ENCODE results near the gene TRMT61A.
"Not testable (repeated sequence)": the region's sequence is repeated elsewhere in the genome, so short reads cannot be mapped to it uniquely, and the experiment has no call there.

TRMT61A gene

DNA sequence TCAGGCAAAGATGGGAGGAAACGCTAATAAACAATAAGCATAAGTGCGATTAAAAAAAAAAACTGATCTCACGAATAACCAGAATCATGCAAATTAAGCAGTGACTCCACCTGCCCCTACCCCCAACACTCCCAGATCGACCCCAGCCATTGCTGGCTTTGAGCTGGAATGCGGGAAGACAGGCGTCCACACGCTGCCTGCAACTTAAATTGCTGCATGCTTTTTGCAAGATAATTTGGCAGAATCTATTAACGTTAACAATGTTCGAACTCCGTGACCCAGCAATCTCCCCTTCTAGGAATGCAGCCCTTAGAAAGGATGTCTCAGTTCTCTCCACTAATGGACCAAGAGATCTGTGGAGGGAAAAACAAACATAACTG lies 5.4 kb upstream of the TRMT61A start:
- DNase-seq, result no peak

DNA sequence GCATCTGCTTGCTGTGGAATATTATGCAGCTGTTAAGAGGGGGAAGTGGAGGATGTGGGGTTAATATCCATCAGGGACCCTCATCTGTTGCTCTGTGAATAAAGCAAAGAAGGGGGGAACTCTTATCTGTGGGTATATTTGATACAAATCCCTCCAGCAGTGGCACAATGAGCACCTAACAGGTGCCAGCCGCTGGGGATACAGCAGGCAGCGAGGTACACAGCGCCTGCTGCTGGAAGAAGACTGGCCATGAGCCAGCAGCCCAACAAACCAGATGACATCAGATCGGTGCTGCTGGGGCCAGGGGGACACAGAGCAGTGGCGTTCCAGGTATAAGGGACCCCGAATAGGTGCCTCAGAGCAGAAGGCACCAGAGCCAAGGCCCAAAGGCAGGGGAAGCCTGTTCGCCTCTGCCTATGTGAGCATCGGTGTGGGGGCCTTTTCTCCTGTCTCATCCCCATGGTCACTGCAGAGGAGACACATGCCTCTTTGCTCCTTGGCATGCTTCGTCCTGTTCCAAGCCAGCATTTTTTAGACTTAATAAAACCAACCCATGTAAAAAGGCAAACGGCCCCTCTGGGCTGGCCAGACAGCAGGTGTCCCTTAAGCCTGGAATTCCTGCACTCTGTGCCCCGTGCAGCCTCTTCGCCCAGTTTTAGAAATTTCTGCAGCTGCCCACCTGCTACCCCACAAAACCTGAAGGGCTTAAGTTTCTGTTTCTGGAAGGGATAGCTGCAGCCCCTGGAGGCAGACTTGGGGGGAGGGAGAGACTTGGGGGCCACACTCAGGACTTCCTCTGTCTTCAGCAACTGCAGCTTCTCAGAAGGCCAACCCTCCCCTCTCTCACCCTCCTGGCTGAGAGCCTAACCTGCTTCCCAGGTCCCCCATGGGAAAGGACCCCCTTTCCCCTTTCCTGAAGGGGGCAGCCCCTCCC lies 4.7 kb upstream of the TRMT61A start:
- no peak for DNase-seq

DNA sequence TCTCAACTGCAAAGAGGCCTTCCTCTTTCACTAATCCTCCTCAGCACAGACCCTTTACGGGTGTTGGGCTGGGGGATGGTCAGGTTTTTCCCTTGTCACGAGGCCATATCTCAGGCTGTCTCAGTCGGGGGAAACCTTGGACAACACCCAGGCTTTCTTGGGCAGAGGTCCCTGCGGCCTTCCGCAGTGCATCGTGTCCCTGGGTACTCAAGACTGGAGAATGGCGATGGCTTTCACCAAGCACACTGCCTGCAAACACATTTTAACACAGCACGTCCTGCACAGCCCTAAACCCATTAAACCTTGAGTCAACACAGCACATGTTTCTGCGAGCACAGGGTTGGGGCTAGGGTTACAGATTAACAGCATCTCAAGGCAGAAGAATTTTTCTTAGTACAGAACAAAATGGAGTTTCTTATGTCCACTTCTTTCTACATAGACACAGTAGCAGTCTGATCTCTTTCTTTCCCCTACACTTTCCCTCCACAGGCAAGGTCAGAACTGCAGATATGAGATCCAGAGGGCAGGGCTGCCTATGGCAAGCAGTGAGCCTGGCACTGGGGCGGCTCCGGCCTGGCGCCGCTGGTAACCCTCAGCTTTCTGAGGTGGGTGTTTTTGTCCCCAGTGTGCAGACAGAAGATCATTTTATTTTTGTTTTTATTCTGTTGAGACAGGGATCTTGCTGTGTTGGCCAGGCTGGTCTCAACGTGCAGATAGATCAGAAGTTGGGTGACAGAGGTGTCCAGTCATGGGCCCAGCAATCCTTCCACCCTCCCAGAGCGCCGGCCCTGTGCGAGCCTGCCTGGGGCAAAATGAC lies 3.4 kb upstream of the TRMT61A start:
- not testable (repeated sequence) for DNase-seq

DNA sequence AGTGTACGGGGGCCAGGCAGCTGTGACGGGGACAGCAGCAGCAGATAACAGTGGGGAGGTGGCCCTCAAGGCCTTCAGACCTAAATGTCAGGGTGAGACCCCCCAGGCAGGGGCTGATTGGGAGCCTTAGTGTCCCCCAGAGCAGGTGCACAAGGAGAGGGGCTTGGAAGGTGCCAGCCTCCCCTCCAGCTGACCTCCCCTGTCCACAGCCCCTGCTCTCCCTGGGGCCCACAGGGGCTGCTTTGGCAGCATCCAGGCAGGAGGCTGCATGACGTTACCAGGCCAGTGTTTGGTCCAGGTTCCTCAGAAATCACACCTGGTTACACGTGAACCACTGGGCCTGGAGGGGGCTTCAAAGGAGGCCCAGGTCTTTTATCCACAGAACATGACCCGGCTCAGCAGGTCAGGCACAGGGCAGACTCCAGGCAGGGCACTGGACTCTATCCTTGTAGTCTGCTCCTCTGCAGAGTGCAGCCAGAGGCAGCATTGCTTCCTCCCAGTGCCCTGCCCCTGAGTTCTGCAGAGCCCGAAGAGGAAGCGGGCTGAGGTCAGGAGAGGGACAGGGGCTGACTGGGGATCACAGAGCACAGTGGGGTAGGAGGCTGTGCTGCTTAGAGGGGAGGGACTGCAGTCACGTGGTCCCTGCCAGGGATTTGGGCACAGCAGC lies 2.6 kb upstream of the TRMT61A start:
- no peak for DNase-seq

DNA sequence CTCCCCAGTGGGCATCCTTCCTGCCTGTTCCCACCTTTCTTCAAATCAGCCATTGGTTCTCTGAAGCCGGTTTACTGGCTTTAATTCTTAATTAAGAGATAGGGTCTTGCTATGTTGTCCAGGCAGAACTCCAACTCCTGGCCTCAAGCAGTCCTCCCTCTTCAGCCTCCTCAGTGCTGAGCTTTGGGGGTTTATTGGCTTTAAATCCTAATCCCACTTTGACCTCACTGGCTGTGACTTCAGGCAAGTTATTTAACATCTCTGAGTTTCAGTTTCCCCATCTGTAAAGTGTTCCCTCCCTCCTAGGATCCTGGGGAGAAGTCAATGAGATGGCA lies 2.1 kb upstream of the TRMT61A start:
- no peak for DNase-seq

DNA sequence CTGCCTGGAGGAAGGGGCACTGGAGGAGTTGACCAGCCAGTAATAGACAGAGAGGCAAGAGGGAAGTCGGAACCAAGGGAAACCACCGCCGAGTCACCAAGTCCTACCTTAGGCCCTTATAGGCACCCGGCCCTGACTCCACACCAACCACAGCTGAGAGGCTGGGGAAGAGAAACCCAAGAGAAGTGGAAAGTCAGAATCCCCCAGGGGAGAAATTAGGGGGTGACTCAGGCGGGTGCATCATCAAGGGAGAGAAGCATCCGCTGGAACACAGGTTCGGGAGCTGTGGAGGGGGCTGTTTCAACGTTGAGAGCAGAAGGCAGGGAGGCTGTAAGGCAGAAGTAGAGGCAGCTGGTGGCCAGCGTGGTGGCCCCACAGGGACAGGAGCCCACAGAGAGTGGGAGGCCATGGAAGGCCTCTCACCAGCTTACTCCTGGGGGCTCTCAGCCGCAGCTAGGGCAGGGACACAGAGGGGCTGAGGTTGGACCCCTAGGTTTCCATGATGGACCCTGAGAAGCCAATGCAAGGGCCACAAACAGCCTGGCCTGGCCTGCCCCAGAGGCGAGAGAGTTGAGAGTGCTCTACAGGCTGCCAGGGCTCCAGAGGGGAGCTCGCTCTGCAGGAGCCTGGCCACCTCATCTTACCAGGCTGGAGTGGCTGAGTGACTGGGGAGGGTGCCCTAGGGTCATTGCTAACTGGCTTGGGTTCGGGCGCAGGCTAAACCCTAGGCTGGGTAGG lies 1.4 kb upstream of the TRMT61A start:
- no peak for DNase-seq

DNA sequence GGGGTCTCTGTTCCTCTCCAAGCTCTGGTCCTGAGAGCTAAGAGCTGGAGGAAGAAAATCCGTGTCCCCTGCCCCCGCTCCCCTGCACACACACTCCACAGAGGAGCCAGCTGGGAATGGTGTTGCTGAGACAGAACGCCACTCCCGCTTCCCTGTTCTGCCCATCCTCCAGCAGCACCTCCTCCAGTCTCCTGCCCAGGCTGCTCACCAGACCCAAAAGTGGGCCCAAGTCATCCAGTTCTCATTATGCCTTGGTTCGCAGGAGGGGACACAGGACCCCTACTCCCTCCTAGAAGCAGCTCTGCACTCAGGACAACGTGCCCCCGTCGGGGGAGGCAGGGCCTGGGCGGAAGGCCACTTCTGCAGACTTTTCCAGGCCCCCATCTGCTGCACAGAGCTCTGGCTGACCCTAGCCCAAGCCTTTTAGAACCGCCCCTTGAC lies 830 bp upstream of the TRMT61A start:
- no peak for DNase-seq

DNA sequence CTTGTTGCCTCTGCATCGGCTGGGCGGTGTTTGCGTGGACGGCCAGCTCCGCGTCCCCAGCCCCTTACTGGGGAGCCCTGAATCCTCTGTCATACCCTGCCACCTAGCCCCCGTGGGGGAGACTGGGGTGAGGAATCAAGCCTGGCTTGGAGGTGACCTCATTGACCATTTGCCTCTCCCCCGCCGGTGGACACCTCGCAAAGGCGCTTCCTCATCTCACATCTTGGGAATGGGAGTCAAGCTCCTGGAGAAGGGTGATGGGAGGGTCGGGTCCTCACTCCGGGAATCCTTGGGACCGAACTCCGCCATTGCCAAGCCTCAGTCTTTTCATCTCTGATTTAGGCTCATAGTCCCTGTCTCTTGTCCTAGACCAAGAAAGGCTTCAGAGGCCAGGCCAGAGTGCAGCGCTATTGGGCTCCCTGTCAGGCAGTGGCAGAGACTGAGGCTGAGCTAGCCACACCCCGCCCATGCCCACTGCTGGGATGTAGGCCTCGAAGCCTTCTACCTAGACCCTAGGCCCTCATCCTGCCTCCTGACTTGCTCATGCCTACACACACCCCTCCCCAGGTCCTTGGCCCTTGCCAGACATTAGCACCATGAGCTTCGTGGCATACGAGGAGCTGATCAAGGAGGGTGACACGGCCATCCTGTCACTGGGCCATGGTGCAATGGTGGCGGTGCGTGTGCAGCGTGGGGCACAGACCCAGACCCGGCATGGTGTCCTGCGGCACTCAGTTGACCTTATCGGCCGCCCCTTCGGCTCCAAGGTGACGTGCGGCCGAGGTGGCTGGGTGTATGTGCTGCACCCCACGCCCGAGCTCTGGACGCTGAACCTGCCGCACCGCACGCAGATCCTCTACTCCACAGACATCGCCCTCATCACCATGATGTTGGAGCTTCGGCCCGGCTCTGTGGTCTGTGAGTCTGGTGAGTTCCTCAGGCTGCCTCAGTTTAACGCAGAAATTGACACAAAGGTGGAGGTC lies 678 bp downstream of the TRMT61A start:
- DNase-seq, result no peak

DNA sequence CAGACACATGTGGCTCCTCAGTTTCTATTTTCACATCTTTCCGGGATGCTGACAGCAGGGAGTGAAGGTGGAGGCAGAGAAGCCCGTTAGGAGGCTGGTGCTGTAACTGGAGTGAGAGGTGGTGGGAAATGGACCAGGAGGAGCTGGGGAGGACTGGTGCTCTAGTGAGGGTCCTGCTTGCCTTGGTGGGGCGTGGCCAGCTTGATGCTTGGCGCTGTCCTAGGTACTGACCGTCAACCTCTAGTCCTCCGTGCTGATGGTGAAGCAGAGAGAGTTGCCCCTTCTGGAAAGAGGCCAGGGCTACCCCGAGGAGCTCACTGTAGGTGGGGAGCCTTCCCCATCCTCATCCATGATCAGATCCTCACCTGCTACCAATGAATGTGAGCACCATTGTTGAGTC lies 1.4 kb downstream of the TRMT61A start:
- no peak for DNase-seq

DNA sequence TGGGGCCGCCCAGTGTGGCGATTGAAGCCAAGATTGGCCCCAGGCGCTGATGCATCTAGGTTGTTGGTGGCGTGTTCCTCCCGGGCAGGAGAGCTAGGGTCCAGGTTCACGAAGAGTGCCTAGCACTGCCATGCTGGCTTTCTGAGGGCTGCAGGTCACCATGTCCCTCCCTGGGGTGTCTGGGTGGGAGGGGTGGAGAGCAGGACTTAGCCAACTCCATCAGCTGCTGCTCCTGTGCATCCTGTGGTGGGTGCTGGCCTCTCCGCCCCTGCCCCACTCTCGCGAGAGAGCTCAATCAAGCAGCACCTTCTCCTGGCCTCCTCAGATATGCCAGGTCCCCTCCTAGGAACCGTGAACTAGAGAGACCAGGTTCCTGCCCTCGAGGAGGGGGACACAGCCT lies 1.8 kb downstream of the TRMT61A start:
- no peak for DNase-seq

DNA sequence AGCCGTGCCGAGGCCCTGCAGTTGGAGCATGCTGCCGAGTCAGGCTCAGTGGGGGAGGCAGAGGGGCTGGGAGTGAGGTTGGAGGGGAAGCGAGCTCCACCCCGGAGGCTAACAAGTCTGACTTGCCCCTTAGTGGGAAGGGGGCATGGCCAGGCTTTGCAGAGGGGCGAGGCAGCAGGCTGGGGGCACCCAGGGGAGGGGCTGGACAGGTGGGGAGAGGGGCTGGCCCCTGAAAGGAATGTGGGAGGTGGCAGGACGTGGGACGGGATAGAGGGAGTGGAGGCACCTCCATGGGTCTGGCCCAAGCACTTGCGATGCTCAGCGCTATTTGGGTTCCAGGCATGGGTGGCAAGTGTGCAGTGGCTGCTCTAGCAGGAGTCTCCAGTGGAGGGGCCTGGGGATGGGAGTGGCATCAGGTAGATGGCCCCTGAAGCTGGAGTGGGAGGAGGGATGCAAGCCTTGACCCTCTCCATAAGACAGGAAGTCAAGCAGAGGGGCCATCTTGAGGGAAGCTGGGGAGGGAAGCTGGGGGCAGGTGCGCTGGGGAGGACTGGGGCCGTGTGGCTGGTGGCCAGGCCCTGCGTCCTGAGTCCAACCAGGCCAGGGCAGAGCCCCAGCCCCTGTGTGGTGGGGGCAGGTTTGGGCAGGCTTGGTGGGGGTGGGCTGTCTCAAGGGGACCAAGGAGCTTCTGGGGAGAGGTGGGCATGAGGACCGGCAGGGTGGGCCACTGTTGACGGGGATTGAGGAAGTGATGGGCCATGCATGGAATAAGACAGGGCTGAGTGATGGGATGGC lies 2.6 kb downstream of the TRMT61A start:
- DNase-seq, result no peak

DNA sequence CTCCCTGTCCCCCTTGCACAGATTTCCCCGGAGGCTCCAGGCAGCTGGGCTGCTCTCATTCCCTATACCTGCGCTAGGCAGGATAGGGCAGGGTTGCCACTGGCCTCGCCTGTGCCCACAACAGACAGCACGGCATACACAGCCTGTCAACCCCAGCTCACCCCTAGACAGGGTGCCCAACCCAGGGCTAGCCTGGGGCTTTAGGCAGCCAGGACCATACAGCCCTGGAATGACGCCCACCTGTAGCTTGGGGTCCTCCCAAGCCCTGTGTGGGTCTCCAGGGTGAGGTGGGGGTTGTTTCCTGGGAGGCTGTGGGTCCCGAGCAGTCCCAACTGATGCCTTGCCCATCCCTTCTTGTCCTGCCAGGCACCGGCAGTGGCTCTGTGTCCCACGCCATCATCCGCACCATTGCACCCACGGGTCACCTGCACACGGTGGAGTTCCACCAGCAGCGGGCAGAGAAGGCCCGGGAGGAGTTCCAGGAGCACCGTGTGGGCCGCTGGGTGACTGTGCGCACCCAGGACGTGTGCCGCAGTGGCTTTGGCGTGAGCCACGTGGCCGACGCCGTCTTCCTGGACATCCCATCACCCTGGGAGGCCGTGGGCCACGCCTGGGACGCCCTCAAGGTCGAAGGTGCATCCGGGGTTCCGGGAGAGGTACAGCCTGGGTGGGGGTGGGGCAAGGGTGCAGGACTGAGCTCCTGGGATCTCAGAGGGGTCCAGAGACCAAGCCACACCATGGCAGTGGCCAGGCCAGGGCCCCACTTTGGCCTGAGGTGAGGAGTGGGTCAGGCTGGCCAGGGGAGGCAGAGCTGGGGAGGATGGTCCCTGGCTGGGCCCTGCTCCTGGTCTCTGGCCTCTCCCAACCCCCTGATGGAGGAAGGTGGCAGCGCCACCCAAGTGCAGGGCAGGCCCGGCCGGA lies 3.5 kb downstream of the TRMT61A start:
- DNase-seq, result no peak

DNA sequence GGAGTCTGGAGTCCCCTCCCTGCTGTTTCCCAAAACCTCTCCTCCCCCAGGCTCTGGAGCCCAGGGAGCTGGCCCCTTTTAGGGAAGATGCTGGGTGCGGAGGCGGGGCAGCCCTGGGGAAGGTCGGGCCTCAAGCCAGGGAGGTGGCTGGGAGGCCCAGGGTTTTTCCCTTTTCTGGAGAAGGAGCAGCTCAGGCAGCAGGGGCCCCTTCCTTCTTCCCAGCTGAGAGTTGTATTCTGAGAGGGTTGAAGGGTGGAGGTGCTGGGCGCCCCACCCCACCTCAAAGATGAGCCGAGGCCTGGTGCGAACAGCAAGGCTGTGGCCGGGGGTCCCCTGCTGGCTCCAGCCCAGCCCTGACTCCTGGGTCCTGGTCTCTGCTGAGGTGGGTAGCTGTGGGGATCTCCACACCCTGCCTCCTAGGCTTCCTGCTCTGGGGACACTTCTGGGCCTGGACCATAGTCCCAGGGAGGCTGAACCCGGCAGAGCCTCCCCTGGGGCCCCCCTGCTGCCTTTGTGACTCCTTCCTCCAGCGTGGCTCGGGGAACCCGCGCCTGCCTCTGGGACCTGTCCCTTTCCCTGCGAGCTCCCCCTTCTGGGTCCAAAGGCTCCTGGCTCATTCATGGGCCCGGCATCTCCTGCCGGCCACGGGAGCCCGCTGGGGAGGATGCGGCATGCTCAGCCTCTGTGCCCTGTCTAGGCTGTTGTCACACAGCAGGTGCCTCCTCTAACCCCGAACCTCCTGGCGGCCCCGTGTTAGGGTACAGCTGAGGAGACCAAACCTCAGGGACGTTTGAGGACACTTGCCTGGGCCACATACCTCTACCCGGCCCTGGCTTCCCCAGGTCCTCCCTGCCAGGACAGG lies 4.4 kb downstream of the TRMT61A start:
- DNase-seq, result no peak

DNA sequence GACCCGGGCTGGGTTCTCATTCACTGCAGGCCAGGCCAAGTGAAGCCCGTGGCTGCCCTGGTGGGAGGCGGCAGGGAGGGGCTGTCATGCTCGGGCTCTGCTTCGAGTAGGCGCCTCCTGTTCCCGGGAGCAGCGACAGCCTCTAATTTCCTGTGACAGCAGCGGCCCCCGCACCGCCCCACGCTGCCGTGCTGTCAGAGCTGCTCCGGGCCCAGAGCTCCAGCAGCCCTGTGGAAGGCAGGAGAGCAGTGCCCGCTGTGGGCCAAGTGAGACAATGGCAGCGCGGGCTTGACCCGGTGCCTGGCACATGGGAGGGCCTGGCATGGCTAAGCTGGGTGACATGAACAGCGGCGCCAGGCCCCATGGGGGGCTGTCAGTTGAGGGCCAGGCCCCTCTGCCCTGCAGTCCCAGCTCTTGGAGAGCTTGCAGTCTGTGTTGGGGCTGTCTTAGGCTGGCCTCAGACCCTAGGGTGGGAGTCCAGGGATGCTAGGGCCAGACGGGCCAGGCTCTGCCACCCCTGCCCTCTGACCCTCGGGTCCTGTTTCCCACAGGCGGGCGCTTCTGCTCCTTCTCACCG lies 5.1 kb downstream of the TRMT61A start:
- peak in 1 of 2 experiments; percentile 17 for DNase-seq

DNA sequence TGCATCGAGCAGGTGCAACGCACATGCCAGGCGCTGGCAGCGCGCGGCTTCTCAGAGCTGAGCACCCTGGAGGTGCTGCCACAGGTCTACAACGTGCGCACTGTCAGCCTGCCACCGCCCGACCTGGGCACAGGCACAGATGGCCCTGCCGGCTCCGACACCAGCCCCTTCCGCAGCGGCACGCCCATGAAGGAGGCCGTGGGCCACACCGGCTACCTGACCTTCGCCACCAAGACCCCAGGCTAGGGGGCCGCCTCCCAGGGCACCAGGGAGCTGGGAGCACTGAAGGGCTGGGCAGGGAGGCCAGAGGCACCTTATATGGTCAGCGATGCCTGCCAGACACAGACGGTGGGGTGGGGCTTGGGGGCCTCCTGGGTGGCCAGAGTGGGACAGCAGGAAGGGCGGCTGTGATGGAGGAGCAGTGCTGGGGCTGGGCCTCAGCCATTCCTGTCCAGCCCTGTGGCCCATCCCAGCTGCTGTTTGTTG lies 5.6 kb downstream of the TRMT61A start:
- DNase-seq, result no peak

DNA sequence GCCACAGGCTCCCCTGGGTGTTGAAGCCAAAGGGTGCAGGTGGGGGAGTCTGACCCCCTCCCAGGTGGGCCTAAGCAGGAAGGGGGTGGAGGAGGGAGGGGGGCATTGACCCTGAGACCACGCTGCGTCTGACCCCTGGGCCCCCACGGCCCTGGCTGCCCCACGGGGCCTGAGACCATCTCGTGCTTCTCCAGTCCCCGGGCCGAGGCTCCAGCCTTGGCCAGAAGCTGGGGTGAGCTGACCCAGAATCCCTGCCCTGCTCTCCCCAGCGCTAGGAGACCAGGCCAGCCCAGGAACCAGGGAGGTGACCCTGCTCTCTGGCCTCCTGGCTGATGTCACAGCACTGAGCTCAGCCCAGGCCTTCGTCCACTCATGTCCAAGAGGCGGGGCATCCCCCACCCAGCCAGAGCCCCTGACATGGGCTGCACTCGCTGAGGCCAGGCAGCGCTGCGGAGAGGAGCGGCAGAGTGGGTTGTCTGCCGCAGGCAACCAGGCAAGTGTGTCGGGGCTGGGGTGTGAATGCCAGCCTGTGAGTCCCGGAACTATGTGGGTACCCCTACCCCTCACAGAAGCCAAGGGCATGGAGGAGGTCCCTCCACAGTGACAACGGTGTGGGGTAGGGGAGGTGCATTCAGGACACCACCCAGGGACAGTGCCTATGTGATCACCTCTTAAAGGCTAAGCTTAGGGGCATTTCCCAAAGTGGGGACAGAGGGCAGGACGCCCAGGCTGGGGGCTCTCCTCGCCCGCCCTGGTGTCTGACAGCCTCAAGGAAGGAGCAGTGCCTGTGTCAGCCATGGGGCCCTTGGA lies 6.3 kb downstream of the TRMT61A start:
- no peak for DNase-seq

Data from cerebellar nuclear complex (tissue), 1 donor.